ENCODE data around the gene RFC4. TPM values are rescaled to one million over a fixed set of nuclear protein-coding genes. Genes with fewer than 3 reads are reported as not detected.

RFC4 gene
- total RNA-seq, 5 donors from 2014 or later (not counting 1 experiment from before 2014, with no cell fraction given), result 13.4 to 21.0 (median 19.2) TPM

- Mint-ChIP-seq H3K9me3 (peaks cover 0 to 4% (median 0%) of the 10 kb centered on the region in 3 donors), H3K36me3 (no peaks in the 10 kb centered on the region), H3K27ac (peak overlapping the region; percentile 60 to 72), H3K4me3 (no peak overlapping the region), H3K4me1 (peaks cover 11 to 22% (median 18%) of the 10 kb centered on the region in 3 donors), H3K27me3 (peaks cover 3 to 8% of the 10 kb centered on the region in 2 donors)
- ChIA-PET CTCF (interaction anchor here (0.5 to 4.8 kb wide), 56 partner anchors 10 to 830 kb away, joined by 3 to 85 read pairs (median 4); partner anchors contain the start of genes RPL39L (in 2 of the 2) and ST6GAL1 (in 2 of the 2)), POLR2A (interaction anchor here in 1 of 2 donors (0.8 kb wide), 1 partner anchor 316 kb away, joined by 4 read pairs; no protein-coding TSS in a partner anchor)
- H3K27me3 ChIP-seq (replicated peaks in 1 of 2; ENCODE audit: control insufficient read depth in 2 of 2, extremely low read depth in 1 of 2, insufficient read depth in 2 of 2, low read length in 1 of 2), result peaks cover 0 to 8% of the 10 kb centered on the region in 2 experiments
- H3K9me3 ChIP-seq, result no peaks in the 10 kb centered on the region
- no CpG with 5 or more reads among the region's 1 CpG for WGBS (ENCODE audit: insufficient coverage)
- H3K36me3 ChIP-seq (ENCODE audit: control insufficient read depth in 2 of 2, extremely low read depth in 1 of 2, insufficient read depth in 1 of 2, low read length in 1 of 2), result no peaks in the 10 kb centered on the region
- H3K27ac ChIP-seq (ENCODE audit: low read length), result no peak overlapping the region
- ATAC-seq (replicated peaks in 1 of 4) (peak; percentile 86 to 98 (median 95)), DNase-seq (peak in 4 of 35 experiments; percentile 11 to 76 (median 20))
- no peak overlapping the region for H3K4me3 ChIP-seq (ENCODE audit: control insufficient read depth in 1 of 2, extremely low read depth in 1 of 2, low read length in 1 of 2)
- peaks cover 0 to 4% of the 10 kb centered on the region in 2 experiments for H3K4me1 ChIP-seq (ENCODE audit: control insufficient read depth in 1 of 2, extremely low read depth in 1 of 2, insufficient read depth in 2 of 2, low read length in 2 of 2)
These were observed 43.2 kb upstream of the RFC4 start for GRCh38 chr3:186849374-186849975.

- Mint-ChIP-seq H3K27ac (no peak overlapping the region), H3K27me3 (peaks cover 3 to 8% of the 10 kb centered on the region in 2 donors), H3K4me1 (peaks cover 11 to 20% (median 16%) of the 10 kb centered on the region in 3 donors), H3K36me3 (no peaks in the 10 kb centered on the region), H3K9me3 (peaks cover 0 to 4% (median 0%) of the 10 kb centered on the region in 3 donors), H3K4me3 (no peak overlapping the region)
- POLR2A ChIA-PET, result interaction anchor here in 1 of 2 donors (0.6 kb wide), 1 partner anchor 262 kb away, joined by 4 read pairs; no protein-coding TSS in a partner anchor
- CTCF ChIA-PET, result interaction anchor here (0.7 to 1.3 kb wide), 4 partner anchors 14 to 315 kb away, joined by 3 to 4 read pairs (median 3); no protein-coding TSS in a partner anchor
- DNase-seq, result no peak
- no peak overlapping the region for H3K4me3 ChIP-seq (ENCODE audit: control insufficient read depth in 1 of 2, extremely low read depth in 1 of 2, low read length in 1 of 2)
- no peaks in the 10 kb centered on the region for H3K9me3 ChIP-seq
- H3K36me3 ChIP-seq (ENCODE audit: control insufficient read depth in 2 of 2, extremely low read depth in 1 of 2, insufficient read depth in 1 of 2, low read length in 1 of 2), result no peaks in the 10 kb centered on the region
- WGBS (ENCODE audit: insufficient coverage), result no CpG with 5 or more reads among the region's 2 CpGs
- no peak for ATAC-seq (replicated peaks in 1 of 4)
- peaks cover 0 to 10% of the 10 kb centered on the region in 2 experiments for H3K27me3 ChIP-seq (replicated peaks in 1 of 2; ENCODE audit: control insufficient read depth in 2 of 2, extremely low read depth in 1 of 2, insufficient read depth in 2 of 2, low read length in 1 of 2)
- H3K27ac ChIP-seq (ENCODE audit: low read length), result no peak overlapping the region
- peaks cover 0 to 4% of the 10 kb centered on the region in 2 experiments for H3K4me1 ChIP-seq (ENCODE audit: control insufficient read depth in 1 of 2, extremely low read depth in 1 of 2, insufficient read depth in 2 of 2, low read length in 2 of 2)
These were observed 41.2 kb upstream of the RFC4 start for GRCh38 chr3:186847437-186847836.

GRCh38 chr3:186845756-186846155 is 39.5 kb upstream of the RFC4 start:
- 100% methylated on average over 1 of the region's 10 CpGs for WGBS (ENCODE audit: insufficient coverage)
- H3K27ac Mint-ChIP-seq, result no peak overlapping the region
- no peak overlapping the region for H3K27ac ChIP-seq (ENCODE audit: low read length)
- ATAC-seq (replicated peaks in 1 of 4) (no peak), DNase-seq (no peak)
- peaks cover 0 to 12% of the 10 kb centered on the region in 2 experiments for H3K27me3 ChIP-seq (replicated peaks in 1 of 2; ENCODE audit: control insufficient read depth in 2 of 2, extremely low read depth in 1 of 2, insufficient read depth in 2 of 2, low read length in 1 of 2)
- H3K4me1 Mint-ChIP-seq, result peaks cover 6 to 8% (median 6%) of the 10 kb centered on the region in 3 donors
- ChIA-PET CTCF (interaction anchor here in 1 of 2 donors (0.8 to 1.1 kb wide), 2 partner anchors 83 to 84 kb away, joined by 3 read pairs; no protein-coding TSS in a partner anchor), POLR2A (no interaction called here)
- no peaks in the 10 kb centered on the region for H3K9me3 ChIP-seq
- peaks cover 0 to 4% of the 10 kb centered on the region in 2 experiments for H3K4me1 ChIP-seq (ENCODE audit: control insufficient read depth in 1 of 2, extremely low read depth in 1 of 2, insufficient read depth in 2 of 2, low read length in 2 of 2)
- no peaks in the 10 kb centered on the region for H3K36me3 Mint-ChIP-seq
- no peak overlapping the region for H3K4me3 Mint-ChIP-seq
- no peaks in the 10 kb centered on the region for H3K36me3 ChIP-seq (ENCODE audit: control insufficient read depth in 2 of 2, extremely low read depth in 1 of 2, insufficient read depth in 1 of 2, low read length in 1 of 2)
- H3K4me3 ChIP-seq (ENCODE audit: control insufficient read depth in 1 of 2, extremely low read depth in 1 of 2, low read length in 1 of 2), result no peak overlapping the region
- H3K9me3 Mint-ChIP-seq, result no peaks in the 10 kb centered on the region
- peaks cover 3 to 8% of the 10 kb centered on the region in 2 donors for H3K27me3 Mint-ChIP-seq

- no peak for ATAC-seq (replicated peaks in 1 of 4)
- H3K4me1 Mint-ChIP-seq, result peaks cover 6 to 8% (median 6%) of the 10 kb centered on the region in 3 donors
- 85% methylated on average over 9 of the region's 11 CpGs for WGBS (ENCODE audit: insufficient coverage)
- ChIA-PET CTCF (interaction anchor here (0.7 to 0.8 kb wide), 2 partner anchors 84 to 144 kb away, joined by 3 to 4 read pairs; no protein-coding TSS in a partner anchor), POLR2A (no interaction called here)
- Histone ChIP-seq H3K4me3 (ENCODE audit: control insufficient read depth in 1 of 2, extremely low read depth in 1 of 2, low read length in 1 of 2) (no peak overlapping the region), H3K27ac (ENCODE audit: low read length) (no peak overlapping the region), H3K27me3 (replicated peaks in 1 of 2; ENCODE audit: control insufficient read depth in 2 of 2, extremely low read depth in 1 of 2, insufficient read depth in 2 of 2, low read length in 1 of 2) (peaks cover 0 to 12% of the 10 kb centered on the region in 2 experiments), H3K4me1 (ENCODE audit: control insufficient read depth in 1 of 2, extremely low read depth in 1 of 2, insufficient read depth in 2 of 2, low read length in 2 of 2) (peaks cover 0 to 2% of the 10 kb centered on the region in 2 experiments), H3K9me3 (no peaks in the 10 kb centered on the region), H3K36me3 (ENCODE audit: control insufficient read depth in 2 of 2, extremely low read depth in 1 of 2, insufficient read depth in 1 of 2, low read length in 1 of 2) (no peaks in the 10 kb centered on the region)
- no peak overlapping the region for H3K27ac Mint-ChIP-seq
- H3K27me3 Mint-ChIP-seq, result peaks cover 3 to 8% of the 10 kb centered on the region in 2 donors
- no peaks in the 10 kb centered on the region for H3K36me3 Mint-ChIP-seq
- H3K9me3 Mint-ChIP-seq, result no peaks in the 10 kb centered on the region
- no peak overlapping the region for H3K4me3 Mint-ChIP-seq
- no peak for DNase-seq
These were observed 38.6 kb upstream of the RFC4 start for GRCh38 chr3:186844908-186845307.

GRCh38 chr3:186843039-186843432 is 36.8 kb upstream of the RFC4 start:
- ATAC-seq (replicated peaks in 1 of 4), result no peak
- POLR2A ChIA-PET, result no interaction called here
- Histone ChIP-seq H3K4me3 (ENCODE audit: control insufficient read depth in 1 of 2, extremely low read depth in 1 of 2, low read length in 1 of 2) (no peak overlapping the region), H3K27me3 (replicated peaks in 1 of 2; ENCODE audit: control insufficient read depth in 2 of 2, extremely low read depth in 1 of 2, insufficient read depth in 2 of 2, low read length in 1 of 2) (peaks cover 0 to 12% of the 10 kb centered on the region in 2 experiments), H3K27ac (ENCODE audit: low read length) (no peak overlapping the region), H3K9me3 (no peaks in the 10 kb centered on the region), H3K36me3 (ENCODE audit: control insufficient read depth in 2 of 2, extremely low read depth in 1 of 2, insufficient read depth in 1 of 2, low read length in 1 of 2) (no peaks in the 10 kb centered on the region), H3K4me1 (ENCODE audit: control insufficient read depth in 1 of 2, extremely low read depth in 1 of 2, insufficient read depth in 2 of 2, low read length in 2 of 2) (no peaks in the 10 kb centered on the region)
- Mint-ChIP-seq H3K4me3 (no peak overlapping the region), H3K9me3 (no peaks in the 10 kb centered on the region), H3K27me3 (peaks cover 3 to 8% of the 10 kb centered on the region in 2 donors), H3K27ac (no peak overlapping the region), H3K36me3 (no peaks in the 10 kb centered on the region), H3K4me1 (no peaks in the 10 kb centered on the region)
- CTCF ChIA-PET, result no interaction called here
- 100% methylated on average over 2 of the region's 3 CpGs for WGBS (ENCODE audit: insufficient coverage)
- no peak for DNase-seq

- H3K4me3 ChIP-seq (ENCODE audit: control insufficient read depth in 1 of 2, extremely low read depth in 1 of 2, low read length in 1 of 2), result no peak within 1 kb of the TSS
- Mint-ChIP-seq H3K9me3 (no peaks in the 10 kb centered on the region), H3K27ac (no peak within 1 kb of the TSS), H3K4me3 (no peak within 1 kb of the TSS), H3K4me1 (no peaks in the 10 kb centered on the region), H3K36me3 (no peaks in the 10 kb centered on the region), H3K27me3 (peaks cover 3 to 8% of the 10 kb centered on the region in 2 donors)
- no peaks in the 10 kb centered on the region for H3K9me3 ChIP-seq
- H3K4me1 ChIP-seq (ENCODE audit: control insufficient read depth in 1 of 2, extremely low read depth in 1 of 2, insufficient read depth in 2 of 2, low read length in 2 of 2), result no peaks in the 10 kb centered on the region
- 86% methylated on average over 1 of the region's 7 CpGs for WGBS (ENCODE audit: insufficient coverage)
- ChIA-PET POLR2A (no interaction called here), CTCF (no interaction called here)
- peaks cover 0 to 14% of the 10 kb centered on the region in 2 experiments for H3K27me3 ChIP-seq (replicated peaks in 1 of 2; ENCODE audit: control insufficient read depth in 2 of 2, extremely low read depth in 1 of 2, insufficient read depth in 2 of 2, low read length in 1 of 2)
- ATAC-seq (replicated peaks in 1 of 4) (no peak), DNase-seq (no peak)
- no peak within 1 kb of the TSS for H3K27ac ChIP-seq (ENCODE audit: low read length)
- no peaks in the 10 kb centered on the region for H3K36me3 ChIP-seq (ENCODE audit: control insufficient read depth in 2 of 2, extremely low read depth in 1 of 2, insufficient read depth in 1 of 2, low read length in 1 of 2)
These were observed 36.2 kb upstream of the RFC4 start, which contains the start of gene ADIPOQ for GRCh38 chr3:186842426-186843038. Gene ADIPOQ (plus strand): TSS chr3:186842710. CDS start chr3:186853059, 10,349 bp downstream.

Data from T-cell (primary cell).